Measurements from ENCODE around the gene CDKAL1.

CDKAL1 gene

DNA sequence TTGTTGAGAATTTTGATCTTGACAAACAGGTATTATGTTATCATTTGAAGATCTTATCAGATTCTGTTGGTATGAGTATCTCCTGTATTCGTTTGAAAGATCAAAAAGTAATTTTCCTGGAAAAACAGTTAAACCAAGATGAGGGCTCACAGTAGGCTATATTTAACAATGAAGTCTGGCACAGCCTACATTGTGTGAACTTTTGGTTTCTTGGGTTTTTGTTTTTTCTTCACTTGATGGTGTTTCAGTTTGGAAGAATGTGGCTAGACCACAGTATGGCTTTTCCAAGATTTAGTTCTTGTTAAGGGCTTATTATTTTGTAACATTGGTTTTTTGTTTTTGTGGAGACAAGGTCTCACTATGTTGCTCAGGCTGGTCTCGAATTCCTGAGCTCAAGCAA, 306.4 kb downstream of the CDKAL1 start:
- no peak for DNase-seq (ENCODE audit: low spot score)

DNA sequence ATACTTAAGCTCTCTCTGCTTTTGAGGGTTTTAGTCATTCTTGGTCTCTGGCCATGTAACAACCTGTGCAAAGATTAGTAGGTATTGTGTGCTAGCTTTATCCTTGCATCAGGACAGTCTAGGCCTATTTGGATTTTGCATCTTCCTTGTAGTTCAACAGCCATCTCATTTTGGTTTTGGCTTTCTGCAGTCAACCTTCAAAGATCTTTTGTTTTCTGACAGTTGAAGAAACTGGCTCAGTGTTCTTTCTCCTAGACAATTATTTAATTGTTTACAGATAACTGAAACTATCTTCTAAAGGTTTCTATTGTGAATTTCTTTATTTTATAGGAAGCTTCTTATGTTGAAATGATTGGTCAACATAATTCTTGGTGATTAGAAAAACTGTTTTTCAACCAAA, 307.5 kb downstream of the CDKAL1 start:
- DNase-seq (ENCODE audit: low spot score), result no peak

DNA sequence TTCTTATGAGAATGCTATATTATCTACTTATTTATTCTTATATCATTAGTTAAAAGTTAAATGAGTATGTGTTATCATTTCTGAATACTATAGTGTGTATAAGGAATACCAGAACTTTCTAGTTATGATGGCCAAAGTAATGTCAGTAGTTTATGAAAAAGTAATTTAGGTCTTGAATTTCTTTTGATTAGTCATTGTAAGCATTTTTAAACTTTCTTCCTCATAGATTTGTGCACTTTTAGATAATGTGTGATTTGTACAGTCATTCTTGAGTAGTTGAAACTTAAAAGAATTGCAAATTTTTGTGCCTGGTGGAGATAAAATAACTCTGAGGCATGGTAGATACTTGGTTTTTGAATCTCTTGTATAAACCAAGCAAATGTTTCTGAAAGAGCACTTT, 311.3 kb downstream of the CDKAL1 start:
- DNase-seq (ENCODE audit: low spot score), result no peak

DNA sequence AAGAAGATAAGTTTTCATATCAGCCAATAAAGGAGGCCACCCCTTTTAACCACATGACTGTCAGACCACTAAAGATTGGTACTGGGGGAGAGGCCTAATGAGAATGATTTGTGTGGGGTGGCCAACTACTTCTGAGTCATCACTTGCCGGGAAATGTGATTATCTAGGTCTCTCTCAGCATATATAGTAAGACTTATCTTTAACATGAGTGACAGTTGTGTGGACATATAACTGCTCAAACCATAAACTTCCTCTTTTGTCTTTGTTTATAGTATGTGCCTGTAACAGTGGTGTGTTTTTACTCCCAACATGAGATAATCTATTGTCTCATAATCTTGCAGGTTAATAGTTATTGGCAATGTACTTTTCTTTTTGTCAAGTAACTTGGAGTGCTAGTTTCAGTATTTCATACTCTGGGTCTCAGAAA, 312.4 kb downstream of the CDKAL1 start:
- no peak for DNase-seq (ENCODE audit: low spot score)

DNA sequence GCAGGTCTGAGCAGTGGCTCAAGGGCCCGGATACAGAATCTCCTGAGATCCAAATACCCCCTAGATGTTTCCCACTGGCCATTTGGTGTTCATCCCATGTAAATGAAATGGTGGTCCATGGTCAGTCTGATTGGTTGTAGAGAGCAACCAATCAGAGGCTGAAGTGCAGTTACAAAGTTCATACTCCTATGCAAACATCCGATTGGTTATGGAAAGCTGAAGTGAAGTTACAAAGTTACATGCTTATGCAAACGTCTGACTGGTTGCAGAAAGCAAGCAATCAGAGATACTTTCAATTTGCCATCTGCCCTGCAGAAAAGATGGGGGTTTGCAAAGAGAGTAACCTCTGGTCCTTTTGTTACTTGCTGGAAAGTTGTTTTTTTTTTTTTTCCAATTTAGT, 313.6 kb downstream of the CDKAL1 start:
- DNase-seq (ENCODE audit: low spot score), result no peak

DNA sequence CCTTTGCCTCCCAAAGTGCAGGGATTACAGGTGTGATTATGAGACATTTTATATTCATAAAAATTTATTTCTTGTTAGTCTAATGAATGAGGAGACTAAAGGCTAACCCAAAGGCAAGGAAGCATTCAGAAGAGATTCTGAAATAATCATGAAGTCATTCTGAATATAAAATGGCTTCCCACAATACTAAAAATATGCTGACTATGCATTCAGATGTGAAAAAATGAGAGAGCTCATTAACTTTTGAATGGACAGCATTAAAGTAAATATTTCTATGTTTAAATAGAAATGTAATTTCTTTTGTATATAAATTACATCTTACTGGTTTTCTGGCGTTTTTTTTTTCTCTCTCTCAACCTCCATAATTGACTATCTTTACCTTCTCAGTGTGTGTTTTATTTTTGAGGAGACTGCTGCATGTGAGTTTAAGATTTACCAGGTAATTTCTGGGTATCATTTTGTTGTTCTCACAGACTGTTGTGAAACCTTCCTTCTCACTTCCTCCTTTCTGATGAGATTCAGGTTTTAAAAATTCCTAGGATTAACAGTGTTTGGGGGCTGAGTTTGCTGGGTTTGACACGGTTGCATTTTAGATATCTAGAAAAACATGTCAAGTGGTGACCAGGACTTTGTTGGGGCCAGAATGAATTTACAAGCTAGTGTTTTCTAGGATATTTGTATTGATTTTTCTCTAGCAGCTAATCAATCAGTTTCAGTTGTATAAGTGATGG, 316.6 kb downstream of the CDKAL1 start:
- DNase-seq (ENCODE audit: low spot score), result no peak

DNA sequence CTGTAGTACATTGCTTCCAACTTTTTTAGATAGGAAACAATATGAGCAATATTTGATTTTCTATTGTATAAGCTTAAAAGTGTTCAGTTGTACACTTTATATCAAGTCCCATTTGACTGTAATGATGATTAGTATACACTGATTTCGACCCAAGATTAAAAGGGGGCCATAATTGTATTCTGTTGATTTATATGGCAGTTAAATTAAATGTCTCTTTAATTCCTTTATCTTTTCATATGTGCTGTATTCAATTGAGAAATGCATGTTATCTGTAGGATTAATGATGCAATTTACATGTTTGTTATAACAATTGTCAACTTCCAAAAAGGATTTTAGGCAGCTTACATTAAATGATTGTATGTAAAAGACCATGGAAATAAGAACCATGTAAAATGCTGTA, 317.5 kb downstream of the CDKAL1 start:
- DNase-seq (ENCODE audit: low spot score), result no peak

DNA sequence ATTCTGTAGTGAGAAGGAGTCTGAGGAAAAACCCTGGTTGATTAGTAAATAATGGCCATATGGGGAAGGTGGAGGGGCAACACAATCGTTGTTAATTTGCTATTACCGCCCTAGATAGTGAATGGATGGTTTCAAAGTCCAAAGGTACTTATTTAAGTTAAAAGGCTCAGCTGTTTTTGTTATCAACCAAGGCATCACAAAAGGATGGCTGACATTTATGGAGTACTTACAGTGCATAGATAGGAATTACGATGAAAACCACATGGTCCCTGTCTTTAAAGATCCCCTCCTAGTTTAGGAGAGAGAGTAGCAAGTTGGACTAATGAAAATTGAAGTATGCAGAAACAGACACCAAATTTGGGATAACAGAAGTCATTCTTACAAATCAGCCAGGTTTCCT, 319.6 kb downstream of the CDKAL1 start:
- no peak for DNase-seq (ENCODE audit: low spot score)

DNA sequence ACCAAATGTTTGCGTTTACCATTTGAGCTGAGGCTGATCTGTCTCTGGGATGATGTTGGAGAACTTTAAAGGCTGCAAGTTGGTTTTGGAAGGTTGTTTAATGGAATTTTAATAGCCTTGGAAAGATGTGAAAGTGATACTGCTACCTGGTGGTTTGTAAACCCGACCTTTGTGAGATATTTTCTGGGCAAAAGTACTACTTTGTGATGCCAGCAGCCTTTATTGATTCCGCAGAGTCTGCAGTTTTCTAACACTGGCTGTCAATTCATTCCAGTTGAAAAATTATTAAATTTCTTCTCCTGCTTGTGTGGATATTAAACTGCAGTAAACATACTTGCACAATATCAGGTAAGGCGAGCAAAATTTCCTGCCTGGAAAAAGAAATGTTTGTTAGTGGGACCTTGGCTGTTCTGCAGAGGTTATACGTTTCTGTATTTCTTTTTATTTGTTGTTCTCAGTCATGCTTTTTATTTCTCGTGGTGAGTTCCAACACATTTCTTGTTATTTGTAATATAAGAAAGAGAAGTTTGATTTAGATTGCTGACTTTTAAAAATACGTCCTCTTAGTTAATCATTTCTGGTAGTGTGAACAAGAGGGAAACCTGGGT, 322.5 kb downstream of the CDKAL1 start:
- no peak for DNase-seq (ENCODE audit: low spot score)

DNA sequence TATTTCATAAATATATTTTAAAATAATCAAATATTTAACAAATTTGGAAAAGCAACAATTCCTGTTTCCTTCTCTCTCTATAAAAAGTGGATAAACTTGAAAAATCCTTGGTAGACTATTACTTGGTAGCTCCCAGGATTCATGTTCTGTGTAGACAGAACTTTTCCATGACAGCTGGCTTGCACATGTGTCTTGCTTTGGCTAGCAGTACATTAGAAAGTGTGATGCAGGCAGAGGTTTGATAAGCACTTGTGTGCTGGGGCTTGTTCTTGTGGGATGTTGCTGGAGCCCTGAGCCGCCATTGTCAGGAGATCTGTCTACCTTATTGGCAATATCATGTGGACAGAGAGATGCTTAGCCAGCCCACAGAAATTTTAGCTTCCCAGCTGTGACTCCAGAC, 327.2 kb downstream of the CDKAL1 start:
- DNase-seq (ENCODE audit: low spot score), result no peak

DNA sequence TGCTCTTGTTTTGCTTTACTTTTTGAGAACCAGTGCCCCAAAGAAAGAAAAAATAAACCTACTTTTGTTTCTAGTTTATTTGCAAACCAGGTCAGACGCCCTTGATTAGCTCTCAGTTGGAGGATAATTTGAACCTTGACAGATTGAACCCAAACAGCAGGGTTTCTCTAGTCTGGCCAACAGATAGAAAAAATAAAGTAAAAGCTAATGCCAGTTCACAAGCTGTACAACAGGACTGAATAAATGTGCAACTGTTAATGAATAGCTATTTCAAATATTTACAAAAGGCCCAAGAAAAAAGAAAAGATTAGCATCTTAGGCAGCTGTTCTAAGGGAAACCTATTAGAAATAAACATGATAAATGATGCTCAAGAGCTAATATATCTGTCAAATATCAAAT, 331.8 kb downstream of the CDKAL1 start:
- no peak for DNase-seq (ENCODE audit: low spot score)

DNA sequence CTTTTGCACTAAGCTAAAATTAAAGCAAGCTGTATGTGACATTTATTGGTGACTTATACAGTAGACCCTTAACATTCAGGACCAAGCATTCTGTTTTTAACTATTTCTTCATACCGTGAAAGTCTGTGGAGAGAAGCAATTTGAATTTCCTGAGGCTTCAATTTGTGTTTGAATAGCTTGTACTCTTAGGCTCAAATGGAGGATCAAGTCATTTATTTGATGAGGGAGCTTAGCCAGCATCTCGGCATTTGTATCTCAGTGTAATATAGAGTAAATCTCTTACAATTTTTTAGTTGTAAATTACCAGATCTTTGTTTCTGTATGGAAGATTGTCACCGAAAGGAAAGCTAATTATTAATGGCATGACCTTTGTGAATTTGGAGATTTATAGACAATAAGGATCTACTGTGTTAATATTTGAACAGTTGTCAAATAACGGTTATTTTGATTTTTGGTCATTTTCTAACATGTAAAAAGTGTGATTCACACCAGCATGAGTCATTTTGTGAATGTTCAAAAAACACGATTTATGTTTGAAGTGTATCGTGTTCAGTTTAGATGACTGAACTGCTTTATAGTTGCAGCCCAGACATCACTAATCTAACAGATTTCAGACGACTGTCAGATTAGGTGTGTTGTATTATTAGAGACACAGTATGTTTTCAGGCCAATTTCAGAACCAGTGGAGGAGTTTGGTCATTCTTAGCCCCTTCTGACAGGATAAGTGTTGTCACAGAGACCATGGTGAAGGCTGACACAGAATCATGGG, 332.9 kb downstream of the CDKAL1 start:
- no peak for DNase-seq (ENCODE audit: low spot score)

DNA sequence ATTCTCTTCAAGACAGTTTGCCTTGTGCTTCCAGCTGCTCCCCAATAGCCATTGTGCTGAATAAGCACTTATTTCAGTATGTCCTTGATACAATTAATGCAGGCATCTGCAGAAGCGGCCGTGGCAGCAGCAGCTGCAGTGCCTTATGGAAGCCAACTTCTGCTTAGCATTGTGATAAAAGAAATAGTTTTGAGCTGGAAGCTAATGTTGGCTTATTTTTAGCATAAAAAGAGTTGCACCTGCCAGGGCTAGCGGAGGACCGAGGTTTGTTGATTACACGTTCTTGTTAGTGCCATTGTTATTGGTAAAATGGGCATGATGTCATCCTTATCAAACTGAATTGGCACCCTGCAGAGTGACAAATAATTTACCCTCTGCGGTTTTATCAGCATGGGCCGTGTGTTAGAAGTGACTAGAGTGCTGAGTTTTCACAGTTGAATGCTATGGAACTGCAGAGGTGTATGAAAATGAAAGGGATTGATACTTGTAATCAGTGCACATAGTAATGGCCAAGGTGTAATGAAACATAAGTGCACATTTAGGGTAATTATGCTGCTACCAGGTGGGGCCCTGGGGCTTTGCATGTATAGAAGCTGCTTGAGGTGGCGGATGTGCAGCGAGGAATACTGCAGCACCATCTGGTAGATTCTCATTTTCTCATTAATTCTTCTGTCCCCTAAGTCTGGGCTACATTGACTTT, 334.3 kb downstream of the CDKAL1 start:
- no peak for DNase-seq (ENCODE audit: low spot score)

DNA sequence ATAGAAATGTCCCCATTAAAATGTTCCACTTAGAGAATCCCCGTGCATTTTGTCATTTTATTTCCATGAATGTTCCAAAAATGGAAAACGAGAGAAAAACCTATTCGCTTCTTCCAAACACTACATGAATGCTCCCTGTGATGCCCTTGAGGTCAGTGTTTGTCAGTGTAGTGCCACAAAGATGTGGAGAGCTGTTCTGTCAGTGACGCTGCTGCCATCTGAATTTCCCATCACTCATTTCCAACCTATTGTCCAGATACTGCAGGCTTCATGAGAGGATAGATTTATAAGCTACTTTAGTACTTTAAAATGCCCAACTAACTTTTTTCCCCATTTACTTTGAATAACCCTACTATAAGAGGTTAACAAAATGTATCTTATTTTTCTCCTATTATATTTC, 335.8 kb downstream of the CDKAL1 start:
- no peak for DNase-seq (ENCODE audit: low spot score)

DNA sequence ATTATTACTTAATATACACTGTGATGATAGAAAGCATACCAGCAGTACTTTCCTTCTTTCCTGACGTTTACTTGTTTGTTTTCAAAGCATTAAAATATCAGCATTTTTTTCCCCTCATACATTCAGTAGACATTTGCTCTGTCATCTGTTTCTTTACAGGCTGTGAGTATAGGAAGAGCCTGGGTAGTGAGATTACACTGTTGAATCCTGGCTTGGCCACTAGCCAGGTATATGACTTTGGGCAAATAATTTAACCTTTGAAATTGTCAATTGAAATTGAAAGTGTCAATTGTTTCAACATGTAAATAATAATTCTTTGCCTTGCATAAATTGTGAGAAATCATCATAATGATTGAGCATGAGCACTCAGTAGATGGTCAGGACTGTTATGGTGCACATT, 336.2 kb downstream of the CDKAL1 start:
- DNase-seq (ENCODE audit: low spot score), result peak; percentile 46

DNA sequence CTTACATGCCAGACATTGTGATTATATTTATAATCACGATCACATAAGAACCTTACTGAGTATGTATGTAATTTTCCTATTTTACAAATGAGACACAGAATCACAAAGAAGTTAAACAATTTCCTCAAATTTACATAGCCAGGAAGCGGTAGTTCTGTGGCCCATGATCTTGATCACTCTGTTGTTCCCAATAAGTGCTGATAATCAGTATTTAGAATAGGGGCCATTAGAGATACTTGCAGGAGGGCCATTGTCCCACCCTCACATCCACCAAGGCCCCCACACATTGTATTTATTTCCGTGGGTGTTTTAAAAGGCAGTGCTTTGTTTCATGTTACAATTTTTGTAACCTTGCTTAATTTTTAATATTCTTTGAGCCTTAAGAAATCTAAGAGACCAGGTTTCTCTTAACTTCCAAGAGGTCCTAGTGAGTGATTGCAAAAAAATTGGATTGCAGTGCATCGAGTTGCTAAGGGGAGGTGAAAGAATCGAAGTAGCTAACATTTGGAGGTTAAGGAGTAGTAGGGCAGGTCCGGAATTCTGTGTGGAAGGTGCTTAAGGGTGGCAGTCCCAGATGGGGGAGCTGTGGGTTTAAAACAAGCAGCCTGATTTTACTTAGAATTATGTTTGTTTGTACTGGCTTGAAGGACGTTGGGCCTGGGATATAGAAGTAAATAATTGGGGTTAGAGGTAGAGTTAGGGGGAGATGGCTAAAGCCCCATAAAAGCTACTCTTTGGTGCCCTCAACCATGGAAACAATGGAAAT, 339.4 kb downstream of the CDKAL1 start:
- no peak for DNase-seq (ENCODE audit: low spot score)

DNA sequence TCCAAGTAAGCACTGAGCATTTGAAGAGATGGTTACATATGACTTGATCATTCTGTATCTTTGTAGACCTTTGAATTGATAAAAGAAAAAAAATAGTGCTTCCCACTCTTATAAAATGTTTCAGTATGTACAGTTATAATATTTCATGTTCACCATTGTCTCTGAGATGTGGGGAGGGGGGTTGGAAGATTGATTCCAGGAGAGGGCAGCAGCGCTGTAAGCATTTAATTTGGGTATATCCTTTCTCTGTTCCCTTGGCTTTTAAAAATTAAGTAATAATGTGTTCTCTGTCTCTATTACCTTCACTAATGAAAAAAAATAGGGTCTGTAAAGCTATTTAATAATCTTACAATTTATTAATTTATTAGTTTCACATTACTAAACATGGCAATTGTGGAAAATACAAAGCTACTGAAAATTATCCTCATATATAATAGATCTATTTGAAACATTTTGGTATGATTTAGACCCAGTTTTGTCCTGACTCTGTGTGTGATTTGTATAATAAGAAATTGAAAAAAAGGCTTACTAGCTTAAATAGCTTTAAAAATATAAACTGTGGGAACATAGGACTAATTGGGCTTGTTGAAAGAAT, 341.2 kb downstream of the CDKAL1 start:
- DNase-seq (ENCODE audit: low spot score), result no peak

DNA sequence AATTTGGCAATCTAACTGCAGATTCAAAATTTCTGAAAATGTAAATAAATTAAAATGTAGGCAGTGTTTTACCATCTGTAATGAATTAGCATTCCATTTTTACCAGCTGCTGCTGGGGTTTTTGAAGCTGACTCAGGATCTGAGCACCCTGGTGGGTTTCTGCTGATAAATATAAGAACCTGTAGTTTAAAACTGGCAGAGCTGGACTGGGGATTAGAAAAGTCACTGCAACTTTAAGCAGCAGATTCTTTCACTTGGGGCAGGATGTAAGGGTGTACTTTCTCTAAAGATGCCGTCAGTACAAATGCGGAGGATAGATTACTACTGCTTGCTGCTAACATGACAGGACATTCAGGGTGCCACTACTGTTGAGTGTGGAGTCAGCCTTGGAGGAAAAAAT, 341.8 kb downstream of the CDKAL1 start:
- no peak for DNase-seq (ENCODE audit: low spot score)

DNA sequence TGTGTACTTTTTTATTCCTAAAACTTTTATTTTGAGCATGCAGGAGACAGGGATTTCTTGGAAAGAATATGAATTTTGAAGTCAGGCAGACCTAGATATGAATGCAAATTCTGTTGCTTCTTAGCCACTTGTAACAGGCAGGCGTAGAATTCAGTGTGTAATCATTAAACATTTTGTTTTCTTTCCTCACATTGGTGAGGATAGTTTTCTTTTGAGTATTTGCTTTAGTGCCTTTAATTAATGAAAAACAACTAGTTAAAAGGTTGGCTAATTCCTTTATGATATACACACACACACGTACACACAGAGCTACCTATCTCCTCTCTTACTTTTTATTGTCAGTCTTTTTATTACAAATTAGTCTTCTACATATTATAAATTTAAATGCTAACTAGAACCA, 342.3 kb downstream of the CDKAL1 start:
- DNase-seq (ENCODE audit: low spot score), result no peak

DNA sequence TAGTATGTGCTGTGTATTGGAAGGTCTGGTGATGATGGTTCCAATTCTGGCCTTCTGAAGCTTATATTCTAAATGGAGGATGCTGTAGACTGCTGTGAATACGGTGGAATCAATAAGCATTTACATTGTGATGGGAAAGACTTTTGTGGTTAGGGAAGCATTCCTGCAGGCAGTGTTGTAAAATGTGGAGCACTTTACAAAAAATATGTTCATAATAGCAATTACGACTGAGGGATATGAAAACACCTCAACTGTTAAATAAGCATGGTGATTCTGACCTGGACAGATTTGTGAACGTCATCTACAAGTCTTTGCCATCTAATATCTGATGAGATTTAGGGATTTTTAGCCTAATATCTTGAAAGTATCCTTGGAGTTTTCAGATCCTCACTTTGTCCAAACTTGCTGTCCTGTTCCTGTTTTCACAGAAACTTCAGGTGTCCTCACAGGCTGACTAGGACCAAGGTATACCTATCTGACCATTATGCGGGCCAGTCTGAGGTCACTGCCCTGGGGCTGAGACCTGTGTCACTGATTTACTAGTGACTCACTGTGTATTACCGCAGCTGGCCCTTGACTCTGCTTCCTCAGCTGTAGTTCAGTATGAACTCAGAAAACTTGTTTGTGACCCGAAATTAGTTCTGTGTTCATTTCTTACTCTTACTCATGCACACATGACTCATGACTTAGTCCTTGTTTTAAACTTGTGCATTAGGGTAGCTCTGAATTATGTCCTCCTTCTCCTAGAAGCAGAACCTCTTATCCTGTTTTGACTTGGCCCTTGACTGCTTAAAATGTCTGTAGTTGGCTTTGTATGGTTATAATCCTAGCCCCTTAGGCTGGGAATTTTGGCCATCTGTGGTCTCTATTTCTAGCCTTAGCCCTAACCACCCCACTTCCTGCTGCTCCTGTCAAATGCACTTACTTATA, 343.0 kb downstream of the CDKAL1 start:
- DNase-seq (ENCODE audit: low spot score), result no peak

Data from hematopoietic multipotent progenitor cell treated with erythropoietin and hydrocortisone succinate and interleukin-3 and kit ligand, for 17 days (in vitro differentiated cells).